Progenitor cell of endocrine pancreas (in vitro differentiated cells): ENCODE results near the gene RWDD2A. TPM values are rescaled to one million over a fixed set of nuclear protein-coding genes. Genes with fewer than 3 reads are reported as not detected.

Experiments used
- DNase-seq: peaks from one replicate; pipeline ENCODE4 v3.0.0; 2021; ENCODE audit warnings: low spot score; ENCODE audit not compliant: unreplicated experiment
- H3K27ac Mint-ChIP-seq: 2 replicates; pipeline ENCODE4 v1.8.0; 2021; ENCODE audit warnings: mild to moderate bottlenecking, moderate library complexity, mixed read lengths
- H3K27me3 Mint-ChIP-seq: 2 replicates; pipeline ENCODE4 v1.8.0; 2021; ENCODE audit warnings: mixed read lengths
- H3K36me3 Mint-ChIP-seq: 2 replicates; pipeline ENCODE4 v1.8.0; 2022; ENCODE audit warnings: mixed read lengths; ENCODE audit not compliant: insufficient read depth
- H3K4me1 Mint-ChIP-seq: 2 replicates; pipeline ENCODE4 v1.8.0; 2021; ENCODE audit warnings: low read depth, mixed read lengths
- H3K4me3 Mint-ChIP-seq: 2 replicates; pipeline ENCODE4 v1.8.0; 2021; ENCODE audit warnings: low read depth, mild to moderate bottlenecking, moderate library complexity, mixed read lengths
- H3K9me3 Mint-ChIP-seq: 2 replicates; pipeline ENCODE4 v1.8.0; 2021; ENCODE audit warnings: low read depth, mixed read lengths
- long read RNA-seq: library from polyadenylated mRNA; unstranded; transcript quantifications from one replicate; pipeline ENCODE4 v2.0.0, GENCODE V29; 2020
- total RNA-seq: library from RNA; stranded (reverse); gene quantifications from 2 replicates; pipeline ENCODE4 v1.2.1, GENCODE V29; 2021
- TF ChIP-seq, protein P1 (sequence below): fragments of 200-600 bp; sonication (generic); IDR thresholded peaks from one replicate; pipeline ENCODE4 v1.5.0; 2021; ENCODE audit warnings: antibody characterized with exemption, mild to moderate bottlenecking; ENCODE audit not compliant: unreplicated experiment

Gene RWDD2A
- total RNA-seq, result 7.1 and 7.6 TPM in 2 replicates
- long read RNA-seq, transcript RWDD2A-201 (3 exons, 3,744 nt), result major isoform, 10 of 17 reads
- long read RNA-seq, partial matches to known transcripts, result 0 of 17 reads
- long read RNA-seq, other reads (novel, unspliced or antisense), result 7 of 17 reads

GRCh38 chr6:83192871-83193746 lies at the start of gene RWDD2A, which contains the start of gene PGM3:
RWDD2A (plus strand) TSS chr6:83193357; CDS start chr6:83194452, 1,095 bp downstream.
PGM3 (minus strand) TSS chr6:83193265; CDS start chr6:83191012, 2,253 bp downstream.
- H3K27me3 Mint-ChIP-seq, result no peaks in the 10 kb centered on the region
- peaks cover 23% of the 10 kb centered on the region for H3K4me1 Mint-ChIP-seq
- no peaks in the 10 kb centered on the region for H3K9me3 Mint-ChIP-seq
- TF ChIP-seq, protein P1, sequence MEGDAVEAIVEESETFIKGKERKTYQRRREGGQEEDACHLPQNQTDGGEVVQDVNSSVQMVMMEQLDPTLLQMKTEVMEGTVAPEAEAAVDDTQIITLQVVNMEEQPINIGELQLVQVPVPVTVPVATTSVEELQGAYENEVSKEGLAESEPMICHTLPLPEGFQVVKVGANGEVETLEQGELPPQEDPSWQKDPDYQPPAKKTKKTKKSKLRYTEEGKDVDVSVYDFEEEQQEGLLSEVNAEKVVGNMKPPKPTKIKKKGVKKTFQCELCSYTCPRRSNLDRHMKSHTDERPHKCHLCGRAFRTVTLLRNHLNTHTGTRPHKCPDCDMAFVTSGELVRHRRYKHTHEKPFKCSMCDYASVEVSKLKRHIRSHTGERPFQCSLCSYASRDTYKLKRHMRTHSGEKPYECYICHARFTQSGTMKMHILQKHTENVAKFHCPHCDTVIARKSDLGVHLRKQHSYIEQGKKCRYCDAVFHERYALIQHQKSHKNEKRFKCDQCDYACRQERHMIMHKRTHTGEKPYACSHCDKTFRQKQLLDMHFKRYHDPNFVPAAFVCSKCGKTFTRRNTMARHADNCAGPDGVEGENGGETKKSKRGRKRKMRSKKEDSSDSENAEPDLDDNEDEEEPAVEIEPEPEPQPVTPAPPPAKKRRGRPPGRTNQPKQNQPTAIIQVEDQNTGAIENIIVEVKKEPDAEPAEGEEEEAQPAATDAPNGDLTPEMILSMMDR, result no peak
- peak within 1 kb of the TSS; percentile 99 for H3K4me3 Mint-ChIP-seq
- H3K36me3 Mint-ChIP-seq, result peaks cover 14% of the 10 kb centered on the region
- peak; percentile 83 for DNase-seq
- H3K27ac Mint-ChIP-seq, result peak within 1 kb of the TSS; percentile 99

- Mint-ChIP-seq H3K9me3 (no peaks in the 10 kb centered on the region), H3K4me3 (no peak overlapping the region), H3K27ac (no peak overlapping the region), H3K36me3 (peaks cover 13% of the 10 kb centered on the region), H3K27me3 (no peaks in the 10 kb centered on the region), H3K4me1 (no peaks in the 10 kb centered on the region)
- no peak for DNase-seq
- TF ChIP-seq, protein P1, result no peak
Observed at GRCh38 chr6:83151114-83151513, 42.0 kb upstream of the RWDD2A start.

- TF ChIP-seq, protein P1, result no peak
- DNase-seq, result no peak
- H3K27me3 Mint-ChIP-seq, result no peaks in the 10 kb centered on the region
- H3K4me3 Mint-ChIP-seq, result no peak overlapping the region
- H3K4me1 Mint-ChIP-seq, result no peaks in the 10 kb centered on the region
- H3K27ac Mint-ChIP-seq, result no peak overlapping the region
- peaks cover 10% of the 10 kb centered on the region for H3K36me3 Mint-ChIP-seq
- no peaks in the 10 kb centered on the region for H3K9me3 Mint-ChIP-seq
Observed at GRCh38 chr6:83152913-83153312, 40.2 kb upstream of the RWDD2A start.

GRCh38 chr6:83153883-83154521 lies 39.2 kb upstream of the RWDD2A start:
- Mint-ChIP-seq H3K36me3 (peaks cover 9% of the 10 kb centered on the region), H3K9me3 (no peaks in the 10 kb centered on the region), H3K27ac (no peak overlapping the region), H3K27me3 (no peaks in the 10 kb centered on the region), H3K4me1 (no peaks in the 10 kb centered on the region), H3K4me3 (no peak overlapping the region)
- no peak for DNase-seq
- TF ChIP-seq, protein P1, result no peak

DNA sequence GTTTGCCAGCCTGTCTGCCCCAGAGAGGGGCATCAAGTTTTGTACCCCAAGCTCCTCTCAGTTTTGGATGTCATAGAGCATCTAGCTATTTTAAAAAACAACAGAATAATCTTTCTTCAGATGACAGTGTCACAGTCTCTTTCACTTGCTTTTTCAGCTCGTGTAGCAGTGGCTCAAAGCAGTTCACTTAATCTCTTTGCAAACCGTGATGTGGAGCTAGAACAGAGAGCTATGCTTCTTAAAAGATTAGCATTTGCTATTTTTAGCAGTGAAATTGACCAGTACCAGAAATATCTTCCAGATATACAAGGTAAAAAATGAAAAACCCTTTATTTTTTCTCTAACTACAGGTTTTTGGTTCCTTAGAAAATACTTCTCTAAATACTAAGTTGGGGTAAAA lies 37.4 kb upstream of the RWDD2A start:
- peaks cover 10% of the 10 kb centered on the region for H3K36me3 Mint-ChIP-seq
- no peaks in the 10 kb centered on the region for H3K4me1 Mint-ChIP-seq
- no peaks in the 10 kb centered on the region for H3K9me3 Mint-ChIP-seq
- TF ChIP-seq, protein P1, result no peak
- no peaks in the 10 kb centered on the region for H3K27me3 Mint-ChIP-seq
- no peak overlapping the region for H3K27ac Mint-ChIP-seq
- DNase-seq, result no peak
- H3K4me3 Mint-ChIP-seq, result no peak overlapping the region
